ENCODE measurements around the gene OGFRL1.

OGFRL1 gene

GRCh38 chr6:71288228-71289038 is at the start of gene OGFRL1:
TSS of gene OGFRL1 (plus strand) at chr6:71288811. CDS start at chr6:71288937, 126 bp downstream.
- no peak for TF ChIP-seq CTCF (IDR thresholded peaks at IDR 0.05; ENCODE audit: low read depth, low read length, missing control alignments)
- H3K4me3 ChIP-seq (ENCODE audit: low read depth, low read length), result peak within 1 kb of the TSS; percentile 82
- no peak for DNase-seq (ENCODE audit: low read depth)

- no peak for TF ChIP-seq CTCF (IDR thresholded peaks at IDR 0.05; ENCODE audit: low read depth, low read length, missing control alignments)
Measured at GRCh38 chr6:71239694-71240093, 48.9 kb upstream of the OGFRL1 start.

GRCh38 chr6:71245265-71246049 is 43.2 kb upstream of the OGFRL1 start:
- no peak for TF ChIP-seq CTCF (IDR thresholded peaks at IDR 0.05; ENCODE audit: low read depth, low read length, missing control alignments)
- no peak for DNase-seq (ENCODE audit: low read depth)
- no peak overlapping the region for H3K4me3 ChIP-seq (ENCODE audit: low read depth, low read length)

More at GRCh38 chr6:71239694-71240093, 48.9 kb upstream of the OGFRL1 start:
- no peak for DNase-seq (ENCODE audit: low read depth)
- no peak overlapping the region for H3K4me3 ChIP-seq (ENCODE audit: low read depth, low read length)

- H3K4me3 ChIP-seq (ENCODE audit: low read depth, low read length), result no peak overlapping the region
- TF ChIP-seq CTCF (IDR thresholded peaks at IDR 0.05; ENCODE audit: low read depth, low read length, missing control alignments), result no peak
- no peak for DNase-seq (ENCODE audit: low read depth)
Measured at GRCh38 chr6:71246596-71246995, 42.0 kb upstream of the OGFRL1 start.

GRCh38 chr6:71248306-71248765 is 40.3 kb upstream of the OGFRL1 start:
- no peak overlapping the region for H3K4me3 ChIP-seq (ENCODE audit: low read depth, low read length)
- no peak for TF ChIP-seq CTCF (IDR thresholded peaks at IDR 0.05; ENCODE audit: low read depth, low read length, missing control alignments)
- no peak for DNase-seq (ENCODE audit: low read depth)

GRCh38 chr6:71248878-71249544 is 39.6 kb upstream of the OGFRL1 start:
- TF ChIP-seq CTCF (IDR thresholded peaks at IDR 0.05; ENCODE audit: low read depth, low read length, missing control alignments), result no peak
- no peak for DNase-seq (ENCODE audit: low read depth)
- H3K4me3 ChIP-seq (ENCODE audit: low read depth, low read length), result no peak overlapping the region
